ENCODE measurements around the gene FZD7. TPM values are rescaled to one million over a fixed set of nuclear protein-coding genes. Genes with fewer than 3 reads are reported as not detected.

FZD7 gene
- total RNA-seq, 6 experiments from 2014 or later = 0.48 to 1.4 (median 0.65) TPM

DNA sequence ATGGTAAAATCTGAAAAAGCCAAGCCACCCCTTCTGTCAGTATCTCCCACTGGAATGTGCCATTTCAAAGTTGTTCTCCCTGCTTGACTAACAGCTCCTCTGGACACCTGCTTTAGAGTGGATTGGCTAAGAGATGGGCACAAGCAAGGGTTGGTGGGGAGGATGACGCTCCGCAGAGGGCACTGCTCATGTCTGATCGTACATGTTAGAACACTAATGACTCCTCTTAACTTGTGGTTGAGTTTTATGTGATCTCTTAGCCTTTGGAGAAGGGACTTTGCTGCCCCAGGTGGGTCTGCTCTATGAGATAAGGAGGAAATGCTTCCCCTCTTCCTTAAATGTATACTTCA, 31.2 kb downstream of the FZD7 start:
- H3K4me3 ChIP-seq = no peak overlapping the region
- WGBS (ENCODE audit: insufficient coverage, low coverage, low lambda C conversion rate, missing lambda C conversion rate) = 82% methylated on average over 3 of the region's 3 CpGs
- intact Hi-C loops (cut with DNase I) = no loop called here
- no peaks in the 10 kb centered on the region for H3K4me1 ChIP-seq
- TF ChIP-seq, protein P1, sequence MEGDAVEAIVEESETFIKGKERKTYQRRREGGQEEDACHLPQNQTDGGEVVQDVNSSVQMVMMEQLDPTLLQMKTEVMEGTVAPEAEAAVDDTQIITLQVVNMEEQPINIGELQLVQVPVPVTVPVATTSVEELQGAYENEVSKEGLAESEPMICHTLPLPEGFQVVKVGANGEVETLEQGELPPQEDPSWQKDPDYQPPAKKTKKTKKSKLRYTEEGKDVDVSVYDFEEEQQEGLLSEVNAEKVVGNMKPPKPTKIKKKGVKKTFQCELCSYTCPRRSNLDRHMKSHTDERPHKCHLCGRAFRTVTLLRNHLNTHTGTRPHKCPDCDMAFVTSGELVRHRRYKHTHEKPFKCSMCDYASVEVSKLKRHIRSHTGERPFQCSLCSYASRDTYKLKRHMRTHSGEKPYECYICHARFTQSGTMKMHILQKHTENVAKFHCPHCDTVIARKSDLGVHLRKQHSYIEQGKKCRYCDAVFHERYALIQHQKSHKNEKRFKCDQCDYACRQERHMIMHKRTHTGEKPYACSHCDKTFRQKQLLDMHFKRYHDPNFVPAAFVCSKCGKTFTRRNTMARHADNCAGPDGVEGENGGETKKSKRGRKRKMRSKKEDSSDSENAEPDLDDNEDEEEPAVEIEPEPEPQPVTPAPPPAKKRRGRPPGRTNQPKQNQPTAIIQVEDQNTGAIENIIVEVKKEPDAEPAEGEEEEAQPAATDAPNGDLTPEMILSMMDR (IDR thresholded peaks at IDR 0.05) = no peak
- TF ChIP-seq POLR2A (IDR thresholded peaks at IDR 0.05) = no peak
- no peaks in the 10 kb centered on the region for H3K27me3 ChIP-seq
- no peak for DNase-seq
- H3K27ac ChIP-seq = no peak overlapping the region
- no peaks in the 10 kb centered on the region for H3K36me3 ChIP-seq
- no peak for ATAC-seq
- no peaks in the 10 kb centered on the region for H3K9me3 ChIP-seq

DNA sequence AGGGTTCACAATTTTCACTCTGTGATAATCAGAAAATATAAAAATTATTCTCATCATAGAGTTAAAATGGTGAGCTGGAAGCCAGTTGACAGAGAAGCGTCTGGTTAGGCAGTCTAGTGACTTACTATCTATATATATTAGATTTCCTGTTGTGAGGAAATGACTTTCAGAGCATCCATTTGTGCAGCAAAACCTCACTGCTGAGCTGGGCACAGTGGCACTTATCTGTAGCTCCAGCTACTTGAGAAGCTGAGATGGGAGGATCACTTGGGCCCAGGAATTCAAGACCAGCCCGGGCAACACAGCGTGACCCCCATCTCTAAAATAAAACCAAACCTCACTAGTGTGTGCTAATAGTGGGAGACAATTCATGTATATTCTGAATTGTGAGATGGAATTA, 32.2 kb downstream of the FZD7 start:
- WGBS (ENCODE audit: insufficient coverage, low coverage, low lambda C conversion rate, missing lambda C conversion rate) = 91% methylated on average over 3 of the region's 3 CpGs
- intact Hi-C loops (cut with DNase I) = no loop called here
- no peaks in the 10 kb centered on the region for H3K27me3 ChIP-seq
- DNase-seq (no peak), ATAC-seq (no peak)
- no peak overlapping the region for H3K27ac ChIP-seq
- no peak for TF ChIP-seq POLR2A (IDR thresholded peaks at IDR 0.05)
- TF ChIP-seq, protein P1 (IDR thresholded peaks at IDR 0.05) = no peak
- no peak overlapping the region for H3K4me3 ChIP-seq
- H3K9me3 ChIP-seq = no peaks in the 10 kb centered on the region
- no peaks in the 10 kb centered on the region for H3K36me3 ChIP-seq
- H3K4me1 ChIP-seq = no peaks in the 10 kb centered on the region

DNA sequence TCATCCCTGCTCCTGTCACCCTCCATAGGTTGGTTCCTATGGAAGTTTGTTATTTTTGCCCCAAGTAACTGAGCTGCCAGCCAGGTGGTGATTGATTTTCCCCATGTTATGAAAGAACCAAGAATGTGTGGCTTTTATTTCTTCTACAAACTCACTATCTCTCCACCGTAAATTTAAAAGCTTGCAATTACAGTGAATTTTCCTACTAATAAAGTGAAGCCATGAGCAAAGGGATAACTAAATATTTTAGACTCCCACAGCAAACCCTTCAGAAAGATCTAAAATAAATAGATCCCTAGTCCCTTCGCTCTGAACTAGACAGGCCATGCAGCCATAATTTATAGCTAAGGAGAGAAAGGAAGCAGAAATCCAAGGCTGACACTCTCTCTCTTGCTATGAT, 33.2 kb downstream of the FZD7 start:
- Histone ChIP-seq H3K36me3 (no peaks in the 10 kb centered on the region), H3K4me3 (no peak overlapping the region), H3K4me1 (no peaks in the 10 kb centered on the region), H3K9me3 (no peaks in the 10 kb centered on the region), H3K27me3 (no peaks in the 10 kb centered on the region), H3K27ac (no peak overlapping the region)
- intact Hi-C loops (cut with DNase I) = no loop called here
- 73% methylated on average over 2 of the region's 2 CpGs for WGBS (ENCODE audit: insufficient coverage, low coverage, low lambda C conversion rate, missing lambda C conversion rate)
- no peak for TF ChIP-seq POLR2A (IDR thresholded peaks at IDR 0.05)
- TF ChIP-seq, protein P1 (IDR thresholded peaks at IDR 0.05) = no peak
- no peak for DNase-seq
- ATAC-seq = no peak

DNA sequence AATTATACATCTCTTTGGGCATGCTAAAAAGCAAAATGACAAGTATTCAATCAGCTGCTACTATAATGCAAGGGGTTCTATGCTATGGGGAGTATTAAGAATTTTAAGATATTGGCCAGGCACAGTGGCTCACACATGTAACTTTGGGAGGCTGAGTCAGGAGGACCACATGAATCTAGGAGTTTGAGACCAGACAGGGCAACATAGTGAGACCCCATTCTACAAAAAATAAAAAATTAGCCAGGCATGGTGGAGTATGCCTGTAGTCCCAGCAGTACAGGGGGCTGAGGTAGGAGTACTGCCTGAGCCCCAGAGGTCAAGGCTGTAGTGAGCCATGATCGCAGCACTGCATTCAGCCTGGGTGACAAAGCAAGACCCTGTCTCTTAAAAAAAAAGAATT, 33.9 kb downstream of the FZD7 start:
- no peaks in the 10 kb centered on the region for H3K4me1 ChIP-seq
- no peaks in the 10 kb centered on the region for H3K27me3 ChIP-seq
- no peaks in the 10 kb centered on the region for H3K36me3 ChIP-seq
- H3K27ac ChIP-seq = no peak overlapping the region
- ATAC-seq (no peak), DNase-seq (no peak)
- TF ChIP-seq, protein P1 (IDR thresholded peaks at IDR 0.05) = no peak
- no peak for TF ChIP-seq POLR2A (IDR thresholded peaks at IDR 0.05)
- intact Hi-C loops (cut with DNase I) = no loop called here
- 100% methylated on average over 1 of the region's 1 CpG for WGBS (ENCODE audit: insufficient coverage, low coverage, low lambda C conversion rate, missing lambda C conversion rate)
- no peak overlapping the region for H3K4me3 ChIP-seq
- H3K9me3 ChIP-seq = no peaks in the 10 kb centered on the region

Measured in right lobe of liver (tissue), 6 donors.